GM18526 (cell line): ENCODE measurements around the gene RAB30.
A peak's percentile ranks its signal among the peaks of the same experiment; 100 is the strongest.

Source experiments
- POLR2A ChIP-seq: IDR thresholded peaks from 3 replicates; pipeline ENCODE4 v1.6.1; 2011; ENCODE audit not compliant: insufficient read length; ENCODE audit errors: extremely low read depth

The RAB30 gene

DNA sequence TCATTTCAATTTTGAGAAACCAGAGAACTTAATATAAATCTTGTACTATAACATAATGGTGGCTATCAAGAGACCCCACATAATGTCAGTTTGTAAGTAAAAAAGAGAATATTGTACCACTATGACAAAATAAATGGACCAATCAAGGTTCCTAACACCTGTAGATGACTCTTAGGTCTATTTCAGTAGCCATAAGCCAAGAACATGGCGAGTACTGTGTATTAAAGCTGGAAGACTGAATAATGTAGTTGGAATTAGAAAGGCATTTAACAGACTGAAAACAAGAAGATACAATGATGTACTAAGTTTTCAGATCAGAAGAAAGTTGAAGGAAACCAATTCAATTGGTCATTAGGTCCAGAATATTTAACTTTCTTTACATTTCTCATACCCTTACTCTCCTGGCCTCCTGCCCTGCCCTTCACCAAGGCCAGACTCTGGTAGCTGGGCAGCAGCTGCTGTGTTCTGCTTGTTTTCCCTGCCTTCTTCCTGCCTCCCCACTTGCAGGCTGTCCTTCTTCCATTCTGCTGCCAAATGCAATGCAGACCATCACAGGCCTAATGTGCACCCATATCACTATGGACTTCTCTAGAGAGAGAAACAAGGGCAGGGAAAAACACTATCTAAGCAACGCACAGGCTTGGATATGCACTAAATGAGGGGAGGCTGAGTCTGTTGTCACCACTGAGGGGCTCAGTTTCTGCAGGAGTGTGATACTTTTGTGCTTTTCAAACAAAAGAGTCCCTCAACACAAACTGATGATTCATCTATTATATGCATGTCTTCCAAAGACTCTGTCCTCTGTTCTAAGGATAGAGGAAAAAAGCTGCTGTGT, 60.1 kb downstream of the RAB30 start:
- no peak for TF ChIP-seq POLR2A

DNA sequence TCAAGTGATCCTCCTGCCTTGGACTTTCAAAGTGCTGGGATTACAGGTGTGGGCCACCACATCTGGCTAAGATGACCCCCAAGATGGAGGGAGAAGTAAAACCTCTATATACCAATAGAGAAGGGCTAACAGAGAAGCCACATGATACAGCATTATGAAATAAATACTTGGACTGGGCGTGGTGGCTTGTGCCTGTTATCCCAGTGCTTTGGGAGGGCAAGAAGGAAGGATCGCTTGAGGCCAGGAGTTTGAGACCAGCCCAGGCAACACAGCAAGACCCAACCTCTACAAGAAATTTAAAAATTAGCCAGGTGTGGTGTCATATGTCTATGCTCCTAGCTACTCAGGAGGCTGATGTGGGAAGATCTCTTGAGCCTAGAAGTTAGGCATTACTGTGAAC, 61.7 kb downstream of the RAB30 start:
- no peak for TF ChIP-seq POLR2A

DNA sequence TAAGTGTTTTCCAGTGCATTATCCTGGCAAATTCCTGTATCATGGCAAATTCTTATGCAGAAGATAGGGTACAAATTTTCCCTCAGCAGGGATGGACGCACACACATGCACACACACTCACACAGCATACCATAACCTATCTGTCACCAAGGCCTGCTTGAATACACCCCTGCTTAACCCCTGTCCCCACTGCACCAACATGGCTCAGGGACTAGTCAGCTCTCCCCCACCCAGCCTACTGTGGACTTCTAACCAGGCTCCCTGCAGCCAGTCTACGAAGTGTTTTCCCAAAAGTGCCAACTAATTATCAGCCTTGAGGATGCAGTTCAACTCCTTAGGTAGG, 63.1 kb downstream of the RAB30 start:
- TF ChIP-seq POLR2A: no peak

DNA sequence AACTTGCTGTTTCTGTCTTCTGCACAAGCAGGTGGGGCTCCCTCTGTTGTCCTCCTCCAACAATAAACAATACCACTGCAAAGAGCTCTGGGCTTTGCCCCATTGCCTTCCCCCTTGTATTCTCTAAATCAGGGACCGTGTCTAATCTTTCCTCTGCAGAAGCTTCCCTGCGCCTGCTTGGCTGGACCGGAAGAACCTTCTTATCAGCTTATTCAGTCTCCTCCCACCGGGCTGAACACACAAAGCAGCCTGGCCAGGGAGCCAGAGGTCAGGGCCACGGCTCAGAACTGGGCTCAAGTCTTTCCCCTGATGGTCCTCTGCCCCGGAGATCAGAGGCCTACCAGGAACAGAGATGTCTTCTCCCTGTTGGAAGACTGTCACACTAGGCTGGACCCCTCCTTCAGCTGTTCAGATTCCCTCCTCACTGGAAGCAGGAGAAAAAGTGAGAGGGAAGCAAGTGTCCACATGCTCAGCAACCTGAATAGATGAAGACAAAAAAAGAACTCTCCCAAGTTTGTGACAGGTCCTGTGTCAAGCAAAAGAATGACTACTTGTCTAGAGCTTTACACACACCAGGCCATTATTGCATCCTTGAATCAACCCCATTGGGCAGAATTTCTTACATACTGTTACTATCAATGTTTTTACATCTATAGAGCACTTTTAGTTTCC, 63.7 kb downstream of the RAB30 start:
- TF ChIP-seq POLR2A: no peak

DNA sequence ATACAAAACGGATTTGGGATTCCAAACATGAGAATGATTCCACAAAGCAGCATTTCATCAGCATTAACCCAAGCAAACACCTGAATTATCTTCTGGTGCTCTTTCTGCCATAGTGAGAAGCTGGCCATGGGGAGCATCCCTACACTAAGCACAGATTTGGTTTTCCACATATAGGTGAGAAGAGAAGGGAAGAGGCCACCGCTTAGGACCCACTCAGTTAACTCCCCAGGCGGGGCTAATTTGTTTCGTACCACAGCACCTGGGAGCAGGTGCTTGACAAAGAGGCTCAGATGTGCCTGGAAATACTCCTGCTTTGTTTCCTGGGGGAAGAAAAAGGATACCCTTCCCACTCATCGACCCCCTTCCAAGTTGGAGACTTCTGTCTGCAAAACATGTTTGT, 64.2 kb downstream of the RAB30 start:
- TF ChIP-seq POLR2A: no peak

DNA sequence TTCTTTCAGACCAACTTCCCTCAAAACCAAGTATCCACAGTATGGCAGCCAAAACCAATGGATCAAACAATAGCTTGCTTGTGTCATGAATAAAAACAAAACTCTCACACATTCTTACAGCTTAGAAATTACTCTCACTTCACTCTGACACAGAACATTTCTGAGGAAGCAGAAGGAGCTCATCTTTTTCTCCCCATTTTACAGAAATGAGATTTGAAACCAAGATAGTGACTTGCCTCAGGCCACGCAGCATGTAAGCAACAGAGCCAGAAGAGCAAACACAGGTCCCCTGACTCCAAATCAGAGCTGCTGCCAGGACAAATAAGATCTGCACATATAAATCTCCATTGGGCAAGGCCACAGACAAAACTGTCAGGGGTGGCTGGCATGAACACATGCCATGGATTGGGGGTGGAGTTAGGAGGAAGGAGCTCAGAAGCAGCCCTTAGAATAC, 64.8 kb downstream of the RAB30 start:
- TF ChIP-seq POLR2A: no peak

DNA sequence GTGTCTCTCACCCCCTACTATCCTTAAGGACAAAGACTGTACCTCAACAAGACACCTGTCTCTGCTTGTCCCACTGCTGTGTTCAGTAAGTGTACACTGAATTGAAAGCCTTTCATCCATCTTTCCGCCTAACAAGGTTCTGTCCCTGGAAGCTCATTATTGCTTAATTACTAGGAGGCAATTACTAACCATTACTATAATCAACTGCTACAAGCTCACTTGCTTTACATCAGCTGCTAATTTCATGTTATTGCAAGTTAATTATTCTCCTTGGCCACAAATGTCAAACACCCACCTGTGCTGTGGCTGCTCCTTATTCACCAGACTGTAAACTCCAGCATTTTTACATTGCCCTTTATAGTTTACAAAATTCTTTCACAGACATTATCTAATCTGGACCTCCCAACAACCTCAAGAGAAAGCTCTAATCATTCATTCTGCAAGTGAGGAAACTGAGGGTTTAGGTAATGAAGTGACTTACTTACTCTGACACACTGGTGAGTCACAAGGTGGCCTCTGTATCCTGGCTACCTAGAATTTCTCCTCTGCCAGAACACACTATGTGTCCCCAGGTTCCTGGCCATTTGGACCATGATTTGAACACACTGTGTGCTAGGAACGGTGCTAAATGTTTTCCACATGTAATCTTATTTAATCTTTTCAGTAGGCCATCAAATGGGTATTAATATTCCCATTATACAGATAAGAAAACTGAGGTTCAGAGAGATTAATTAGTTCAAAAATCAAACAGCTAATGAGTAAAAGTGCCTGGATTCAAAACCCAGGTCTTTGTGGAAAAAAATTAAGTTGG, 66.7 kb downstream of the RAB30 start:
- no peak for TF ChIP-seq POLR2A

DNA sequence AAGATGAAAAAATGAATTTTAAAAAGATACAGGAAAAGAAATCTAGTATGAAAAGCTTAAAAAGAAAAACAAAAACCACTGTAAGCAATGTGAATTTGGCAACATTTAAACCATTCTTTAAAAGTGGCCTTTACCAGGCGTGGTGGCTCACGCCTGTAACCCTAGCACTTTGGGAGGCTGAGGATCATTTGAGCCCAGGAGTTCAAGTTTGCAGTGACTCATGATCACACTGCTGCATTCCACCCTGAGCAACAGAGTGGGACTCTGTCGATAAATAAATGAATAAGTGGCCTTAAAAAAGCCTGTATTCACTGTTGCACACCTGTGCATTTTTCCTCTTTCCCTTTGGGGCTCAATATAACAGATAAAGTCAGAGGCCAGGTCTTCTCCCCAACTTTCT, 69.2 kb downstream of the RAB30 start:
- no peak for TF ChIP-seq POLR2A

DNA sequence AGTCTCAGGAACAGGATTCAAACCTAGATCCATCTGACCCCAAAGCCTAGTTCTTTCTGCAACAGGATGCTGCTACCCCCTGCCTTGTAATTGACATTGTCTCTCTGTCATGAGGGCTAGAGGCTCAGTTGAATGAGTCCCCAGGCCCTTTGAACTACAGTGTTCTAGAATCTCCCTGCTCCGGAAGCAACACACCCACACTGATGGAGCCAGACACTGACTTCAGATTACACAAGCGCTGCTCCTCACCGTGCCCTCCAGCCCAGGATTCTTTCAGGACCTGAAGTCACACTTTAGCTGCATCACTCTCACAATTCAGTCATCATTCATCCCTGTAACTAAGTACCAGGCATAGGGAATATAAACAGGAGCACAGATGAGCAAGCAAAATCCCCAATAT, 69.6 kb downstream of the RAB30 start:
- no peak for TF ChIP-seq POLR2A

DNA sequence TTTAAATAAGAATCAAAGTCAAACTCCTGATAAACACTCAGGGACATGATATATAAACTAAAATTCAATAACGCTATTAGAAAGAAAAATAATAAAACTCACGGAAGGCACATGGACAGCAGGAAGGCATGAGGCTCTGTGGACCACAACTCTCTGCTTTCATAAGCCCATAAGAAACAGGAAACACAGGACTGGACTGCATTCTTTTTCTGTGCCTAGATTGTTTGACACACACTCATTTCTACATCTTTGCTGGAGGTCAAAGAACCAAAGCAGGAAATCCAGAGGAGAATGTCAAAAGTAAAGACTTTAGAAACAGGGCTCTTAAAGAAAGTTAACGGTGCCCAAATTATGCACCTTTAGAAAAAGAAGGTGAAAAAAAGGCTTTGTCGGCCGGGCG, 71.3 kb downstream of the RAB30 start:
- no peak for TF ChIP-seq POLR2A

DNA sequence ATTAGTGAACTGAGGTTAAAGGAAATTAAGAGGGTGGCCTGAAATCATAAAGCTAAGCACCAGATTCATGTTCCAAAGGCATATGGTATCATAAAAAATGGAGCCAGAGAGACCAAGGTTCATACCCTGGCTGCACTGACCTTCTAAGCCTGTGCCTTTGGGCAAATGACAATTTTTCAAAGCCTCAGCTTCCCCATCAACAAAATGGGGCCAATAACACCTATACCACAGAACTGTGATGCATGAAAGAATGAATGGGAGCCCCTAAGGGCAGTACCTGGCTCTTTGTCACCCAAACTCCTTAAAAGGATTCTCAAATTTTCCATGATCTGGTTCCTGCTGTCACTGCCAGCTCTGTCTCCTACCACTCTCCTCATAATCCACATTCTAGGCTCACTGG, 72.5 kb downstream of the RAB30 start:
- no peak for TF ChIP-seq POLR2A

DNA sequence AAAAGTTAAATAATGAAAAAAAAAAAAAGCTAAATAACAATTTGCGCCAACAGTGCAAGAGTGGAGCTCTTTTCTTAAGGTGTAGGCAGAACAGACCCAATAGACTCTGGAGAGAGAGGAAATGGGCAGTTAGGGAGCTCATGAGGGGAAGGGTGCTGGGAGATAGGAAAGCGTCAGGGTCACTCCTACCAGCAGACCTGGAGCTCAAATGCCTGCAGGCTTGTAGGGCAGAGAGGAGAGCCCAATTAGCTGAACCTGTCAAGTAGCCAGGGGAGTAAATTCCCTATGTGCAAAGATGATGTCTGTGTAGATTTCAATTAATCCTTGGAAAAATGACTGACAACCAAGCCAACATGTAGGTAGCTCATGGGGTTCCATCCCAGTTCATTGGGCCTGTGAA, 73.0 kb downstream of the RAB30 start:
- no peak for TF ChIP-seq POLR2A

DNA sequence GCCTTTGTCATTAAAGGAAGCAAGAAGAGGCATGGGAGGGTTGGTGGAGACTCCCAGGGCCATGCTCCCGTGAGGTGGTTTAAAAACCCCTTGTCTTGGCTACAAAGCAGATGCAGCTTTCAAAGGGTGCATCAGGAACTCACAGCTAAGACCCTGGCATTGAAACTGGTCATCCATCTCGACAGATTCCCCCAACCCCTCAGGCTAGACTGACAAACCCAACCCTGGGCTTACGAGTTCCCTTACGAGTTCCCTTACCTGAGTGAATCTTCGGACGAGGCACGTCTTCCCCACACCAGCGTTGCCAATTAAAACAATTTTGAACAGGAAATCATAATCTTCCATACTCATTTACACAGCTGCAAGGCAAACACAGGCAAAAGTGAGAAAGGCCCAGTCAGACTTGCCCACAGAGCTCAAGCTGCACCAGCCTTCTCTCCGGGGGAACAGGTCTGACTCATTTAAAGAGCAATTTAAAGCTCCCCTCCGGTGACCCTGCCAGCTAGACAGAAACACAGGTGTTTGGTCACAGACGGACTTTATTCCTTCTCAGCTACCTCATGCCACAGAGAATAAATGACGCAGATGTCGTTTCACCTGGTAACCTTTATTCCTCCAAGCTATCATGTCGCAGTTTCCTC, 74.6 kb downstream of the RAB30 start:
- TF ChIP-seq POLR2A: peak; percentile 27

DNA sequence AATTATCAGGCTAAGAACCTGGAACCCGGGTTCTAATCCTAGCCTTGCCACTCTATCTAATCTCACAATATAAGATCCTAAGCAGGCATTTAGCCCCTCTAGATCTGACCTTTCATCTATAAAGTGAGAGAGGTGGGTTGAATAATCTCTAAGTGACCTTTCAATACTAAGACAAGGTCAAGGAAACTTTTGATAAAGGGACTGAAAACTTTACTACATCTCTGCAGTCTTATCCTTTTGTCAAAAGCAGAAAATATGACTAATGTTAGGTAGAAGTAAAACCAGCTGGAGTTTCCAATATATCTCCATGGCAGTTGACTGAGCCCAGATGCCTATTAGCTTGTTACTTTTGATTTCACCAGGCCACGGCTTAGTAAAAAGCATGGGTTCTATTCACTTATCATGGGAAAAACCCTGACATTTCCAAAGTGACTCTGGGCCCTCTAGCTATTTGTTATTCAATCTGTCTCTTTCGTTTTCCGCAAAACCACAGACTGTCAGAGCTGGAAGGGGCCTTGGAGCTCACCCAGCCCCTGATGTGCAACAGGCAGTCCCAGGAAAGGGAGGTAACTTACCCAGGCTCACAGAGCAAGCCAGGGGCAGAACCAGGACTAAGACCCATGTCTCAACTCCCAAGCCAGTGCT, 75.8 kb downstream of the RAB30 start:
- TF ChIP-seq POLR2A: no peak

DNA sequence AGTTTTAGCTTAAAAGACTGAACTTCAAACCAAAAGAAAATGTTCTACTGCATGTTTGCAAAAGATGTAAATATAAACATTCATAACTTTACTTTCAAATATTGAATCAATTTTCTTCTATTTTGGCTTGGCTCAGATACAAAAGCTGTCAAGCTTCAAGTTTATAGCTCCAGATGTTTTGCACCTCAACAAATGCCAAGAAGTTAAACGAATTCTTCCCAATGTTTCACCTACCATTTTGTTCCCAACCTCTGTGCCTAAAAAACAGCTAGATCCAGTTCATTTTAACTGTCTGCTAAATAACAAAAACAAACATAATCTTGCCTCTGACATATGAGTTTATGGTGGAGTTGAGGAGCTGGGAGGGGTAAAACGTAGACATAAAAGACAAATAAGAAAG, 76.5 kb downstream of the RAB30 start:
- TF ChIP-seq POLR2A: no peak
